ENCODE results near the gene IGFBP1. TPM values are rescaled to one million over a fixed set of nuclear protein-coding genes. Genes with fewer than 3 reads are reported as not detected.

IGFBP1 gene
- total and polyA plus RNA-seq, 2 of the 13 experiments (the other 11 are each of a cell fraction or from before 2014, with no cell fraction given), result 5.4 to 885 TPM

- TF ChIP-seq ZNF138 (CRISPR knock-in tag; IDR thresholded peaks at IDR 0.05; ENCODE audit: low read depth), result no peak
- TF ChIP-seq RAD21 (CRISPR knock-in tag; IDR thresholded peaks at IDR 0.05), result peak; percentile 72
- no peak for TF ChIP-seq MXD4 (CRISPR knock-in tag; IDR thresholded peaks at IDR 0.05)
- peak; percentile 44; the same call in 1 of the 2 replicates for TF ChIP-seq ZNF740 (CRISPR knock-in tag; IDR thresholded peaks at IDR 0.05)
- TF ChIP-seq ZFP36L1 (CRISPR knock-in tag; IDR thresholded peaks at IDR 0.05), result no peak
- TF ChIP-seq RFX3 (CRISPR knock-in tag; IDR thresholded peaks at IDR 0.05), result no peak
- no peak for TF ChIP-seq HES4 (CRISPR knock-in tag; IDR thresholded peaks at IDR 0.05; ENCODE audit: borderline replicate concordance)
- TF ChIP-seq PBX3 (CRISPR knock-in tag; IDR thresholded peaks at IDR 0.05; ENCODE audit: borderline replicate concordance), result no peak
- TF ChIP-seq, protein P1, sequence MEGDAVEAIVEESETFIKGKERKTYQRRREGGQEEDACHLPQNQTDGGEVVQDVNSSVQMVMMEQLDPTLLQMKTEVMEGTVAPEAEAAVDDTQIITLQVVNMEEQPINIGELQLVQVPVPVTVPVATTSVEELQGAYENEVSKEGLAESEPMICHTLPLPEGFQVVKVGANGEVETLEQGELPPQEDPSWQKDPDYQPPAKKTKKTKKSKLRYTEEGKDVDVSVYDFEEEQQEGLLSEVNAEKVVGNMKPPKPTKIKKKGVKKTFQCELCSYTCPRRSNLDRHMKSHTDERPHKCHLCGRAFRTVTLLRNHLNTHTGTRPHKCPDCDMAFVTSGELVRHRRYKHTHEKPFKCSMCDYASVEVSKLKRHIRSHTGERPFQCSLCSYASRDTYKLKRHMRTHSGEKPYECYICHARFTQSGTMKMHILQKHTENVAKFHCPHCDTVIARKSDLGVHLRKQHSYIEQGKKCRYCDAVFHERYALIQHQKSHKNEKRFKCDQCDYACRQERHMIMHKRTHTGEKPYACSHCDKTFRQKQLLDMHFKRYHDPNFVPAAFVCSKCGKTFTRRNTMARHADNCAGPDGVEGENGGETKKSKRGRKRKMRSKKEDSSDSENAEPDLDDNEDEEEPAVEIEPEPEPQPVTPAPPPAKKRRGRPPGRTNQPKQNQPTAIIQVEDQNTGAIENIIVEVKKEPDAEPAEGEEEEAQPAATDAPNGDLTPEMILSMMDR (CRISPR knock-in tag; IDR thresholded peaks at IDR 0.05), result peak; percentile 80
- TF ChIP-seq SMYD3 (CRISPR knock-in tag; IDR thresholded peaks at IDR 0.05), result no peak
- TF ChIP-seq NR2F1 (CRISPR knock-in tag; IDR thresholded peaks at IDR 0.05), result no peak
- TF ChIP-seq SMARCC2 (IDR thresholded peaks at IDR 0.05), result no peak
These were observed 33.6 kb downstream of the IGFBP1 start (continued) for GRCh38 chr7:45921699-45922519.

Measured in HepG2 (cell line).